ENCODE results near the gene EPHB2.

The EPHB2 gene

DNA sequence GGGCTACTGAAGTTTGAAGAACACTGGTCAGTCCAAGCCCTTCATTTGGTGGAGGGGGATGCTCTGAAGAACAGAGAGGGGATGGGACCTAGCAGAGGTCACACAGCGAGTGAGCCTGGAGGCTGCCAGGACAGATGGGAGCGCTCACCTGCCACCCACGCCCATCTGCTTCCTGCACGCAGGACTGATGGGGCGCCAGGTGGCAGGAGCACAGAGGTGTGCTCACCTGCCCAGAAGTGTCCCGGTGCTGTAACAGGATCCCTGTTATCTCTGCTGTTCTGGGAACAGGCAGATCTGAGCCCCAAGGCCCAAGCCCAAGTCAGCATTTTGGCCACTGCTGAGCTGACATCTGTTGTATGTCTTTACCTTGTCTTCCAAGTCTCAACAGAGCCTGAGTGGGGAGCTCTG, 40.5 kb downstream of the EPHB2 start:
- DNase-seq (ENCODE audit: low read depth) = no peak

DNA sequence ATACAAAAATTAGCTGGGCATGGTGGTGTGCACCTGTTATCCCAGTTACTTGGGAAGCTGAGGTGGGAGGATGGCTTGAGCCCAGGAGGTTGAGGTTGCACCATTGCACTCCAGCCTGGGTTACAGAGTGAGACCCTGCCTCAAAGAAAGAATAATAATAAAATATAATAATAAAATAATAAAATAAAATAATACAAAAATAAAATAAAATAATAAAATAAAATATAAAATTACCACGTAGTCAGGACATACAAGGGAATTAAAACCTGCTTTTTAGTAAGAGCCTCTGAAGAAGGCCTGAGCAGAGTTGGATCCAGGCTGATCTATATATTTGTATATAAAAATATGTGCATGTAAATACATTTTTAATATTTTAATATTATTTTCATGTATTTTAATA, 41.7 kb downstream of the EPHB2 start:
- no peak for DNase-seq (ENCODE audit: low read depth)

DNA sequence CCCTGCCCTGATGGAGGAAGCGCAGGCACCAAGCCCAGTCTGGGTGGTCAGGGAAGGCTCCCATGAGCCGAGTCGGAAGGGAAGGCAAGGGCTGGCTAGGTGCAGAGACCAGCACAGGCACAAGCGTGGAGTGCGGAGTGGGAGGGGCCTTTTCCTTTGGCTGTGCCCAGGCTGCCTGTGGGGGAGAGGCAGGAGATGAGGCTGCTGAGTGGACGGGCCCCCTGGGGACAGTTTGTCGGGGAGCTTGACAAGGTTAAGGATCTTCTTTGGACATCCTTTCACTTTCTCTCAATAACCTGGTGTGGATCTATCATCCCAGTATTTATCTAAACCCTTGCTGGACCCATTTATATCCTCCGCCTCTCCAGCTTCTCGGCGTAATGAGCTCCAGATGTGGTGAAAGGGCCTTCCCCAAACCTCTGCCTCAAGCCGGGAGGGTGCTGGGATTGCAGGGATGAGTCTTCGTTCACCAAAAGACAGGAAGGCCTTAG, 42.9 kb downstream of the EPHB2 start:
- DNase-seq (ENCODE audit: low read depth) = no peak

DNA sequence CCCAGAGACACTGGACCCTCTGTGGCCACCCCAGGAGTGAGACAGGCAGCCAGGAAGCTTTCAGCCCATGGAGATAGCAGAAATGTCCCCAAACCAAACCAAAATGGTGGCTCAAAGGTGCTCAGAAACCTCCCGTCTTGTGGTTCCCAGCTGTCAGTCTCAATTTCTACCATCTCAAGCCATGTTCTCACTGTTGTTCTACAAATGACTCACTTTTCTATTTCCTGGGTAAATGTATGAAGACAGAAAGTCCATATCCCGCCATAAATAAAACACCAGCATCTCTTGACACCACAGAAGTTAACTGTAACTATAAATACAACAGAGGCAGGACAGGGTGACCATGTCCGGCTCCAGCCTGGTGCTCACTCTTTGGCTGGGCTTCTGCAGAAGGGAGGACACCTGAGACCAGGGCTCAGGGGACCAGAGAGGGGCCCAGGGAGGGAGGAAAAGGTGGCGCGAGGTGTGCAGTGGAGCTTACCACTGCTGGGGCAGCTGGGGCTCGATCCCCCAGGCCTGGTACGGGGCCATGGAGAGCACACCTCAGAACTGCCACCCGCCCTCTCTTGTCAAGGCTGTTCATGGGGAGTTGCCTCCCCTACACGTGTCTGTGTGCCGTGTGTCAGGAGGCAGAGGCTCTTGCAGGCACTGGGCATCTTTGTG, 43.6 kb downstream of the EPHB2 start:
- DNase-seq (ENCODE audit: low read depth) = no peak

DNA sequence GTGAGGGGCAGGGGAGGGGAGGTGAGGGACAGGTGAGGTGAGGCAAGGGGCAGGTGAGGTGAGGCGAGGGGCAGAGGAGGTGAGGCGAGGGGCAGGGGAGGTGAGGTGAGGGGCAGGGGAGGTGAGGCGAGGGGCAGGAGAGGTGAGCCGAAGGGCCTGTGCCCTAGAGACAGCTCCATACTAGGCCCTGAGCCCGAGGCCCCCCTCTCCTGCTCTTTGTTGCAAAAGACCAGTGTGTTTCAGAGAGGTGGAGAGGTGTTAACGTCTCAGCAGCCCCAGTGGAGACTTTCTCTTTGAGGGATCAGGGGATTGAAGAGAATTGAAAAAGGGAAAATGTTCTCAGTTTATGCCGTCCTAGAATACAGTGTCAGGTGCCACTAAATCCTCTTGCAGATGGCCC, 44.2 kb downstream of the EPHB2 start:
- DNase-seq (ENCODE audit: low read depth) = no peak

DNA sequence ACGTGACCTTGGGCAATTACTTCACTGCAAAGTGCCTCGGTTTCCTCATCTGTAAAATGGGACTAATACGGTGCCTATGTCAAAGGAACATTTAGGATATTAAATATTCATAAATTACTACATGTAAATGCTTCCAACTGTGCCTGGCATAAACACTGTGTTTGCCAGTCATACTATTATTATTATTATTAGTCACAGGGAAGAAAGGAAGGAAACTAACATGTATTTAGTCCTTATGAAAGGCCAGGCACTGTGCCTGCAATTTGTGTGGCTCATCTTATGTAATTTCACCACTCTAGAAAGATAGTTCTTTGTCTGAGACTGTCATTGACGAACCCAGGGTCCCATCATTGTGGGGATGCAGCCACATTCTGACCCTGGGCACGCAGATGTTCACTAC, 45.0 kb downstream of the EPHB2 start:
- DNase-seq (ENCODE audit: low read depth) = no peak

DNA sequence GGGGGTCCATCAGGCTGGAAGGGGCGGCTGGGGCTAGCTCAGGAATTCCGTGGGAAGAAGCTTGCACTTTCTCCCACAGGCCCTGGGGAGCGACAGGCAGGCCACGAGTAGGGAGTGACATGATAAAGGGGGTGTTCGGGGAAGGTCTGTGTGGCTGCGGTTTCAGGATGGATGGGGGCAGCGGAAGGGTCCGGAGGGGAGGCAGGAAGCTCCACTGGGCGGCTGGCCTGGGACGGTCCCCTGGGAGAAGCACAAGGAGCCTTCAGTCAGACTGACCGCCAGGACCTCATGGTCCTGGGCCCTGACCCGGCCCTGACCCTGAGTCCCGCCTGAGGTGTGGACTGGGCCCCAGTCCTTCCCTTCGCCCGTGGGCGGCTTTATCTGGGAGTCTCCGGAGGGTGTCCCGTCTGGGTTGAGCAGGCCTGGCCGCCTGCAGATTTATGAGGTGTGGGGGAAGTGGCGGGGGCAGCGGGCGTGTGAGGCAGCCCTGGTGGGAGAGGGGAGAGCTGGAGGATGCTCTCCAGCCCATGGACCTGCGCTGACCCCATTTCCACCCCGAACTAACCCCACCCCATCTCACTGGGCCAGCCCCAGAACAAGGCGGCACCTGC, 45.6 kb downstream of the EPHB2 start:
- no peak for DNase-seq (ENCODE audit: low read depth)

DNA sequence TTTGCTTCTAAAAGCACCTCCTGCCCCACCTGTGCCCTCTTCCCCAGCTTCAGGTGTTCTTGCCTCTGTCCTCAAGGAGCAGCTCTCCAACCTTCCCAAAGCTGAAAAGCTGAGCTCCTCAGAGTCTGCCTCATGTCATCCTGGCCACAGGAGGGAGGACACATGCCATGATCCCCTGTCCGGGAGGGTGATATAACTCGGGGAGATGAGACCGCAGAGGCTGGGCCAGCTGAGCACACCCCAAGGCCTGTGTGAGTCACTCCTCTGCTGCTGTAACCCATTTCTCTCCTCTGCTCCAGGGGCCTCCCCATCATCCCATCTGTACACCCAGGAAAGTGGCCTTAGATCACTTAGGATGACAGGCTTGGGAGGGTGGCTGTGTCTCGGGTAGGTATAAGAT, 49.8 kb downstream of the EPHB2 start:
- DNase-seq (ENCODE audit: low read depth) = no peak

DNA sequence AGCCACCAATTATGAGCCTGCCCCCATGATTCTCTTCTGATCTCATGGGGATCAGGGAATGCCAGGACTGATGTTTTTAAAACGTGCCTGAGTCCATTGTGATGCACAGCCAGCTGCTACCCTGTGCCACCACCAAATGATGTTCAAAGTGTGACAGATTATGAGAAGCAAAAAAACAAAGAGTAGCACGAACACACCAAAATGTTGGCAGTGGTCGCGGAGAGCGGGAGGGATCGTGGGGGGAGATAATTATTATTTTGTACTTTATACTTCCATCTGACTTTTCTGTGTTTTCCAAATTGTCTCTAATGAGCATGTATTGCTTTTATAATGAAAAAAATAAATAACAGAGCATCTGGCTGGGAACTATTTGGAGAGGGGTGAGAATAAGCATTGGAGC, 50.5 kb downstream of the EPHB2 start:
- DNase-seq (ENCODE audit: low read depth) = no peak

DNA sequence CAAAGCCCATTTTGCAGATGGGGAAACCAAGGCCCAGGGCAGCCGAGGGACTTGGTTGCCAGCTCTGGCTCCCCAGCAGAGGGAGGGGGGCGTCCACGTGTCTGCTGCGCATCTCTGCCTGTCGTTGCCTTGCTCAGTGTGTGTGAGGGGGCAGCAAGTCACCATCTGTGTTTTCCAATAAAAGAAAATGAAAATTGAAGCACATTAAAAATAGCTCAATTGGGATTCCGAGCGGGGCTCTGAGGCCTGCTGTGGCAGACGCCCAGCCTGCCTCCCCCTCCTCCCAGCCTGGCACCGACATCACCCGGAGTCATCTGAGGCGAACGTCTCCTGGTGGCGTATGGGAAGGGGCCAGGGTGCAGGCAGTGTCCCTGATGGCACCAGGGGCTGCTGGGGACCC, 51.2 kb downstream of the EPHB2 start:
- no peak for DNase-seq (ENCODE audit: low read depth)

DNA sequence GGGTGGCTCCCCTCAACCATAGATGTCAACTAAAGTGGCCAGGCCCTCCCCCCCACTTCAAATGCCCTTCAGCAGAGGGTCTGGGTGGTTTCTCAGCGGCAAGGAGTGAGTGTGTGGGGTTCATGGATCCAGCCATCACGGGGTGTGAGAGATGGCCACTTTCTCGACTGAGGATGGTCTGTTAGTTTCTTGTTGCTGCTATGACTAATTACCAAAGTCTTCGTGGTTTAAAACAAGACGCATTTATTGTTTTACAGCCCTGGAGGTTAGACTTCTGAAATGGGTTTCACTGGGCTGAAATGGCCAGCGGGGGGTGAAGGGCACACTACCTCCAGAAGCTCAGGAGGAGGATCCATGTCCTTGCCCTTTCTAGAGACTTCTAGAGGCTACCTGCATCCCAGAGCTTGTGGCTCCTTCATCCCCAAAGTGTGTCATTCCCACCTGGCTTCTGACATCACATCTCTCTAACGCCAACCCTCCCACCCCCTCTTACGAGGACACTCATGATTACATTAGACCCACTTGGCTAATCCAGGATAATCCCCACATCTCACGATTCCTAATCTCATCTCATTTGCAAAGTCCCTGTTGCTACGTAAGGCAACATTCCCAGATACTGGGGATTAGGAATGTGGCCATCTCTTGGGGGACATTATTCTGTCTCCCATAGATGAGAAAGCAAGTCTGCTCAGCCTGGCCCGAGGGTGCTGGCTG, 53.0 kb downstream of the EPHB2 start:
- no peak for DNase-seq (ENCODE audit: low read depth)

DNA sequence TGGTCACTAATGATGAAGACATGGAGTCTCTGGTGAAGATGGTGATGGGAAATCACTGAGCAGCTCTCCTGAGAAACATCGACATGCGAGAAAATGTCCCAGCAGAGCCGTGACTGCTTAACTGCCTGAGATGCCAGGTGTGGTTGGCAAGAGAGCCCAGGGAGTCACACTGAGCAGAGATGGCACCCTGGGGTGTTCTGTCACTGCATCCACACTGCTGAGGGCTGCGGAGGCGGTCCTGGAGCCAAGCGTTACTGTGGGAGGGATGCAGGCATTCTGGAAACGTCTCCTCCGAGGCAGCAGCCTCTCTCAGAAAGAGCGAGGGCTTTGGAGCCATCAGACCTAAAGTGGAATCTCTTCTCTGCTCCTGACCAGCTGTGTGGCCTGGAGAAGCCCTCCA, 57.2 kb downstream of the EPHB2 start:
- DNase-seq (ENCODE audit: low read depth) = no peak

DNA sequence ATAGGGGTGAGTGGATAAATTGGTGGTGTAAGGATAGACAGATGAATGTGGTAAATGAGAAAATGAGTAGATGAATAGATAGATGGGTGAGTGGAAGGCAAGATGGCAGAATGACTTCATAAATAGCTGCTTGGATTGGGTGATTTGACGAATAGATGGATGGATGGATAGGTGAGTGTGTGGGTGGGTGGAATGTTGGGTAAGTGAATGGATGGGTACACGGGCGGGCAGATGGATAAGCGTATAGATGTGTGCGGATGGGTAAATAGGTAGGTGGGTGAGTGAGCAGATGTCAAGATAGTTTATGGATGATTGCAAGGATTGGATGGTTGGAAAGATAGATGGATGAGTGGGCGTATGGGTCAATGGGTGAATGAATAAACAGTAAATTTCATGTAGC, 59.3 kb downstream of the EPHB2 start:
- no peak for DNase-seq (ENCODE audit: low read depth)

DNA sequence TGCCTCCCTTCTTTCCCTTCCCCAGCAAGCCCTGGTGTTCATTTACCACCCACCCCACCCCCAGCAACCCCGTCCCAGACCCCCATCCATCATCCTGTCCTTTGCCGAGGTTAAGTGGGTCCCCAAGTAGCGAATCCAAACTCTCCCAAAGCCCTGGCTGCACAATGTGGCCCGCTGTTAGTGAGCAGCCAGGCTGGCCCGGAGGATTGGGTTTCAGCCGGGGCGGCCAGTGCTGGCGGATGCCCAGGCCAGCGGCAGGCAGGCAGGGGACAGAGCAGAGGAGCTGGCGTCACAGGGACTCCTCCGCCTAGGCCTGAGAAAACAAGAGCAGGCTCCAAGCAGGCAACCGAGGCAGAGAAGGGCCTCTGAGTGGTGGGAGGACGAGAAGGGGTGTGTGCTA, 61.4 kb downstream of the EPHB2 start:
- no peak for DNase-seq (ENCODE audit: low read depth)

DNA sequence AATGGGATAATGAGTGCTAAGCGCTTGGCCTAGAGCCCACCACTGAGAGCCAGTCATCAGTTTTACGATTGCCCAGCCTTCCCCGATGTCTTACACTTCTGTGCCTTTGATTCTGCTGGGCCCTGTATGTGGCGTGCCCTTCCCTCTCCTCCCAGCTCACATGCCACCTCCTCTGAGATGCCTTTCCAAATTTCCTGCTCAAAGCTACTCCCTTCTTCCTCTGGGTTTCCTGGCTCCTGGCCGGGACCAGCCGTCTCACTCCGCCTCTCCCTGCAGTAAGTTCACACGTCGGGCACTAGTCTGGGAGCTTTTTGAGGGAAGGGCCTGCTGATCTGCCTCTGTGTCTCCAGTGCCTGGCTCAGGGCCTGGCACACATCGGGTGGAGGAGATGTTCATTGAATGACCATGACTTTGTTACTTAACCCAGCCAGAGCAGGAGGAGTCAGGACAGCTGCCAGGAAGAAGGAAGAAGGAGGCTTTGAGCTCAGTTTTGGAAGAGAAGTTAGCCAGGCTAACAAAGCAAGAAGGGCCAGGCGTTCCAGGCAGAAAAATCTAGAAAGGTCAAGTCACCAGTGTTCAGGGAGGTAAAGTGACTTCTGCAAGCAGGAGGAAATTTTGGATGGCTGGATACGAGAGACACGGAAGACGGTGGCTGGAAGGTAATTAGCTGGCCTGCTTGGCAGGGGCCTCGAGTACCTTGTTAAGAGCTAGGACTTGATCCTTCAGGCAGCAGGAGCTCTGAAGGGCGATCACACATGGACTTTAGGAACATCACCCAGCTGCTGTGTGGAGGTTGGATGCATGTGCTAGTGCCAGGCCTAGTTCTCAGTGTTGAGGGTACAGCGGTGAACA, 63.6 kb downstream of the EPHB2 start:
- DNase-seq (ENCODE audit: low read depth) = no peak

DNA sequence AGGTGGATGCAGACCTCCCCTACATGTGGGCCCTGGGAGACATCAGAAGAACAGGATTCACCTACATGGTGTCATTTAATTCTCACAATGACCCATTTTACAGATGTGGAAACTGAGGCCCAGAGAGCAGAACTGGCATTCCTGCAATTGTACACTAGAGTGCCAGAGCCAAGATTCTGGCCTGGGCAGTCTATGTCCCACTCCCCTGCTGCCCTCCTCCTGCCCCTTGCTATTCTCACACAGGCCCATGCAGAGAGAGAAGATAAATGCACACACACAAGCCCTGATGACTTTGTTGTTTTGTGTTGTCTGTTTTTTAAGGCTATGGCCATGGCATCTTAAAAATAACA, 64.2 kb downstream of the EPHB2 start:
- no peak for DNase-seq (ENCODE audit: low read depth)

DNA sequence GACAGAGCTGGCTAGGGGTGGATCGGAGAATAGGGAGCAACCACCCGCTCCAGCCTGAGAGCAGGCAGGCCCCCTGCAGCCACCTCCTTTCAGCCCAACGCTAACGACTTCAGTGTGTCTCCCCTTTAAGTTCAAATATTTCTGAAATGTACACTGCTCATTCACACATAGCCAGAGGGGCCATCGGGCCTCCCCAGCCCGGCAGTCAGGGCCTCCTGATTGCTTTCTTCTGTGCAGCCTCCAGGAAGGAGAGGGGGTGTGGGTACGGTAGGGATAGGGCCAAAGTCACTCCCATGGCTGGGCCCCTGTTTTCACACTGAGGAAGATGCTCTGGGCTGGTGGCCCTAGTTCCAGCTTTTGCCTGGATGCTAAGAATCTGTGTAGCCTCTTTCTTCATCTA, 64.8 kb downstream of the EPHB2 start:
- DNase-seq (ENCODE audit: low read depth) = no peak

DNA sequence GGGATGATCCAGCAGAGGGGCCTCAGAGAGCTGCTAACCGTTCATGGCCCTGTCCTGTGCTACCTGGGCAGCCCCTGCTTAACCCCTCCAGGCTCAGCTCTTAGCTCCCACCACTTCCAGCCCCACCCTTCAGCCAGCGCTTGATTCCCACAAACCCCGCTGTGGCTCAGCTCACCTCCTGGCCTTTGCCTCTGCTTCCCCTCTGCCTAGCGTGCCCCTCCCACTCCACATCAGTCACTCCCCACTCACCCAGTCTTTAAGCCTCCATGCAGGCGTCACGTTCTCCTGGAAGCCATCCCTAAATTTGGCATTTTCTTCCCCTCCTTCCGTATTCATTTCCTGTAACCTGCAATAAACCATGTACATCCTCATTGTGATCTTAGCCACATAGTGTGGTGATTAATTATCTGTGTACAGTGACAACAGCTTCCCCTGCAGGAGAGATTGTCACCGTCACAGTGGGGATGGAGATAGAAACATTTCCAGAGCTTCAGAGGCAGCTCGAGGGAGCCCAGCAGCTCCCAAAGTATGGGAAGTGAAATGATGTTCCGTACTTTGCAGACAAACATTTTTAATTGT, 65.5 kb downstream of the EPHB2 start:
- DNase-seq (ENCODE audit: low read depth) = no peak

DNA sequence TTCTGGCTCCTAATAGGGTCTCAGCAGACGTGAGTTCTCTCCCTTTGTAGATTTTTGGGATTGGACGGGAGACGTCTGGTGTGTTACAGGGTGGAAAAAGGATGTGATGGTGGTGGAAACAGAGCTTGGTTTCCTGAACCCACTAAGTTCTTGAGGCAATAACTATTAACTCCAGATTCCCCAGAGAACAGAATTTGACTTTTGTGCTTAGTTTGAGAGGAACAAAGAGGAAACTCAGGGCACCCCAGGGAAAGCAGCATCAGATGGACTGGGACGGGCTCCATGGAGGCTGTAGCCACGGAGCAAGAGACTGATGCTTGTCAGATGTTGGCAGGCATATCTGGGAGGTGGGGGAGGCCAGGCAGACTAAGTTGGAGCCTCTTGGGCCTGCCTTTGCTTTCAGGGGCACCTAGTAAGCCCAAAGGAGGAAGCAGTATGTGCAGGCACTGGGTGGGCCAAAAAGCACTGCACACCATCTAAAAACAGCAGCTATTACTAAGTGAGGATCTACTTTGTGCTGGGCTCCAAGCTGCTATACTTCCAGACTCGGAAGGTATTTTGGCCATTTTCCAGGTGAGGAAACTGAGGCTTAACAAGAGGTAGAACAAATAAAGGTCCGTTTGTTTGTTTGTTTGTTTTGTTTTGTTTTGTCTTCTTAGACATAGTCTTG, 66.9 kb downstream of the EPHB2 start:
- DNase-seq (ENCODE audit: low read depth) = no peak

DNA sequence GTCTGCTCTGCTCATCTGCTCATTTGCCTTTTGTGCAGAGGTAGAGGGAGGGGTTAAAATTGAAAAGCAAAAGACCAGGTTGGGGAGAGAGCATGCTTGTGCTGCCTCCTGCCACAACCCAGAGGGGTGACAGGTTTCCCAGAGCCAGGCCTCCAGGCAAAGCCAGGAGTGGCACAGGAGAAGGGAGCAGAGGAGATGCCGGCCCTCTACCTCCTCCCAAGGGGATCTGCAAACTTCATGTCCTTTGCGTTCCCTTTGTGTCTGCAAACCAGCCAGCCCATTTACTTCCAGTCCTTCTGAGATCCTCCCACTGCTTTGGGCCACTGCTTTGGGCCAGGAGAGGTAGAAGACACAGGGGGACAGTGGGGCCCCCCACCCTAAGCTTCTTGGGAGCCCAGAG, 67.8 kb downstream of the EPHB2 start:
- DNase-seq (ENCODE audit: low read depth) = no peak

DNA sequence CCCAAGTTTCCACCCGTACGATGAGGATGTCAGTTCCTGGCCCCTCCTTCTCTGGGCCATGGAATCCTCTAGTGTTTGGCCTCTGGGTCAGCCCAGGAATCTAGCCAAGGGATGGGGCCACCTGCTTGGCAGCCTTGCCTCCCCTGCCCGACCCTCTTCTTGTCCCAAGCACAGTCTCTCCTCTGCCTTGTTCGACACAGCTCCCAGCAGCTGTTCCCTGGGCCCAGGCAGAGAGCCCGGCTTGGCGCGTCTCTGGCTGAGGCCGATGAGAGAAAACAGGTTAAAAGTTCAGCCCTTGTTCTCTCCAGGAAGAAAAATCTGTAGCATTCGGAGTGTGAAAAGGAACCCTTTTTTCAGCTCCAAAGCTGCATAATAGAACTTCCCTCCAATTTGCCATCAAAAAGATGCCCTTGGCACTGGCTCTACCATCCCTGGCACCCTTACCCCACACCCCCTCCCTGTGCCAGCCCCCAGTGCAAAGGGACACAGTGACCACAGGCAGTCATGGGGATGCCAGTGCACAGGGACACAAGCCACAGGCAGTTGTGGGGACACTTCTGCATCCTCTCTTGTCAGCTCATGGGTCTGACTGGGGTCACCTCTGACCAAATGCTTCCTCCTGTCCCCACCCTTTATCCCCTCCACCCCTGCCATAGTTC, 68.4 kb downstream of the EPHB2 start:
- no peak for DNase-seq (ENCODE audit: low read depth)

All from activated T-helper 1 cell treated with Interleukin-2 at 50 U/mL for 16 hours (primary cell).